Activated T-helper 1 cell treated with anti-CD3 and anti-CD28 coated beads, Interleukin-2, amount 50 U/mL, for 16 hours (primary cell): ENCODE results near the gene SBSN.

Experiments
- DNase-seq, 2 donors: peaks; one replicate each; pipeline ENCODE4 v3.0.0-alpha.2; 2020; ENCODE audit warnings: low read depth in 1 of 2, low spot score in 1 of 2

Gene SBSN

GRCh38 chr19:35508129-35508528, 20.0 kb downstream of the SBSN start:
- DNase-seq: no peak

GRCh38 chr19:35507561-35507960, 20.6 kb downstream of the SBSN start:
- DNase-seq: no peak

DNA sequence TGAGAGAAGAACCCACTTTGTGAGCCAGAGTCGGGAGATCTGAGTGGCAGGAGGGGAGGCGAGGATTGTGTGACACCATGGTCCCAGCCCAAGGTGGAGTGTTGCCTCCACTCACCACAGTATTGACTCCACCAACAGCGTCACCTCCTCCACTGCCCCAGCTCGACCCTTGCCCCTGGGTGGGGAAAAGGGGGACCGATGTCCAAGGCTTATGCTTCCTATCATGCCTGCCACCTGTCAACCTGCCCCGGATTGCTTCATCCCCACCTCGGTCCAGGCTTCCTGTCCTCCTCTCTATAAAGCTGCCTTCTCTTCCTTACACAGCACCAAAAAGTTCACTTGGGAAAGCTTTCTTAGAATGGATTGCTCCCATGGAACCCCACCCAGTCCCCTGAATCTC, 22.1 kb downstream of the SBSN start:
- DNase-seq: no peak

GRCh38 chr19:35502751-35503150, 25.4 kb downstream of the SBSN start:
- no peak for DNase-seq

DNA sequence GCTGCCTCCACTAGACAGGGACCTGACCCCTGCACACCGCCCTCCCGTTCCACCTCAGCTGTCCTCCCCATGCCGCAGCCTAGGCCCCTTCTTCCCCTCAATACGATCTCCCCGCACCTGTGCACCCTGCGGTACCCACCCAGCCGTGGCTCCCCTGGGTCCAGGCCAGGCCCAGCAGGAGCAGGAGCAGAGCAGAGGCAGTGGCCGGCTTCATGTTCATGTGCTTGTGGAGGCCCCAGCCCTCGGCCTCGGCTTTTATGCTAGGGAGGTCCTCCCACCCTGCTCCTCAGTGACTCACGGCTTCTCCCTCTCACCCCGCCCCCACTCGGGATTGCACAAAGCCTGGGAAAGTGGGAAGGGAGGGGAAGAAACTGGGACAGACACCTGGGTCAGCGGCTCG, 26.4 kb downstream of the SBSN start:
- DNase-seq: no peak

DNA sequence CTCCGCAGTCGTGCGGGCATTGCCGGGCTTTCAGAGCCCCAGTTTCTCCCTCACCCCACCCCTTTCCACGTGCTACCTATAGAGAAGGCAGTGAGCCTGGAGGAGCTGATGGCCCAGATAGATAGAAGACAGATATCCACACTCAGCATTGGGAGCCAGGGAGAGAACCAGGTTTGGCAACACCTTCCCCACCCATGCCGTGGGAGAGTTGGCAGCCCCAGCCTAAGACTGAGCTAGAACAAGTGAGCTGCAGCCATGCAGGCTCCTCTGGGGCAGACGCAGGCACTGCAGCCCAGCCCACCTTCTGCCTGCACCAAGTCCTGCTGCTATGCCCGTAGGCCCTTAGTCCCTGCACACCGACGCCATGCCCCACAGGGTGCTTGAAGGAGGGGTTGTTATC, 27.5 kb downstream of the SBSN start:
- no peak for DNase-seq

DNA sequence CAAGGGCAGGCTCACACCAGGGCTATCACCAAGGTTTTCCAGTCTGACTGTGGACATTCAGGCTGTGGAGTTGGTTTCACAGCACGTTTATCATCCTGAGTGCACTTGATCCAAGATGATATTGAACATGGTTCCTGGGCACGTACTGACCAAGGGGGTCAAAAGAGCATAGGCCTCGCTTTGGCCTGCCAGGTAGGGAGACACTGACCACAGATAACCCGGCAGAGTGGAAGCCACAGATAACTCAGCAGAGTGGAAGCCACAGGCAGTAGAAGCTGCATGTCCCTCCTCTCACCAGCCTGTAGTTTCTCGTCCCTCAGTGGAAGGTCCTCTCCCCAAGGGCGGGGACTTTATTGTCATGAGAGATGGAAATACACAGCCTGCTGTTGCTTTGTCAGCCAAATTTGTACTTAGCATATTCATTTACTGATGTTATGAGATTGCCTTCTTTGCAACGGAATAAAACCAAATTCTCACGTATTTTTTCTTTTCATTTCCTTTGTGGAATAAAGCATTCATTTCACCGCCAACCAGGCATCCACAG, 29.1 kb downstream of the SBSN start:
- no peak for DNase-seq

- no peak for DNase-seq
These were observed 29.9 kb downstream of the SBSN start for GRCh38 chr19:35498220-35498619.

GRCh38 chr19:35497406-35497805, 30.7 kb downstream of the SBSN start:
- no peak for DNase-seq

GRCh38 chr19:35495107-35496064, 32.7 kb downstream of the SBSN start:
- DNase-seq: peak; percentile 33 to 57

GRCh38 chr19:35493971-35494370, 34.1 kb downstream of the SBSN start:
- DNase-seq: no peak

DNA sequence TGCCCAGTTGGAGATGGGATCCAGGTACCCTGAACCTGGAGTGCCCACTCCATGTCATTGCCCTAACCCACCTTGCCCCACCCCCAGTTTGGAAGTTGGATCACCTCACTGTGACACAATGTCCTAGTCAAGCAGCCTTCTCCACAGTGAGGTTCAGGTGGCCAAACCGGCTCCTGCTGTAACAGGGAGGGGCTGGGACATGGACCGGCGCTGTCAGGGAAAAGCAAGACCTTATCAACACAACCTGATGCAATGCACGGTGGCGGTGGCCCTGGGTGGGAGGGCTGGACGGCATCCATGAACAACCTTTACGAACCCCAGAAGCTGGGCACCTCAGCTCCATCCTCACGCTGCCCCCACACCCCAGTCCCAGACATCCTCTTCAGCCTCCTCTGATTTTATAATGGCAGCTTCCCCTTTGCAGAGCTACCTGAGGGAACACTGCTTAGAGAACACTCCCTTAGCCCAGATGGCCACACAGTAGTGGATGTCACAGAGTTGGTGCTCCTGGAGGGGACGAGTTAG, 36.2 kb downstream of the SBSN start:
- no peak for DNase-seq

DNA sequence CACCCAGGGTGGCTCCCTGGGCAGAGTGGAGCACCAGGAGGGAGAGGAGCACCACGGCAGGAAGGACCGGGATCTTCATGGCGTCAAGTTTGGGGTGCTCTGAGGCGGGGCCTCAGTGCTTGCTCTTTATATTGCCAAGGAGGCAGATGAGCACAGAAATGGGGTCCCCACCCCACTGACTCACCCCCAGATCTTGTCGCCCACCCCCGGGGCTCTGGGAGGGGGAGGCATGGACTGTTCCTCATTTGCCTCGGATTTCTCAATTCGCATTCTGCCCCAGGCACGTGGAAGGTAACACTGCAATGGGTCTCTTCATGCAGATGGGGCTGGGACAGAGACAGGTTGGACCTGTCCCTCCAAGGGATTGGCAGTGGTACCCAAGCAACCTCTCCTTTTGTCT, 37.7 kb downstream of the SBSN start, which contains the start of gene KRTDAP:
TSS of gene KRTDAP (minus strand) at position 101 of the 400 bp plus-strand sequence. CDS start at position 79, 22 bp downstream.
- no peak for DNase-seq

DNA sequence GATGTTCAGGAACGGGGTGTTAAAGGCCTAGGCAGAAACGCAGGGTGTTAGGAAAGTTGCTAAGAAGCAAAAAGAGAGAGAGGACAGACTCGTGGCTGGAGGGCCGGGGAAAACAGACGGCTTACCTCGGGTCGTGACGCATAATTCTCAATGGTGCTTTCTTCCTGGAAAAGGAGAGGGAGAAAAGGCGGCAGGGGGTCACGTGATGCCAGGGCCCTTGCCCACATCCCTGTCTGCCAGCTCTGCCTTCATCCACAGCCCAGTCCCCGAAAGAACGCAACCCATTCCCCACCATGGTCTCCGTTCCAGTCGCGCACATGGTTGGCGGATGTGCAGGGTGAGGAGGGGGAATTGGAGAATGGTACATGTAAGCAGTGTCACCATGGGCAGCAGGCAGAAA, 39.4 kb downstream of the SBSN start:
- no peak for DNase-seq

DNA sequence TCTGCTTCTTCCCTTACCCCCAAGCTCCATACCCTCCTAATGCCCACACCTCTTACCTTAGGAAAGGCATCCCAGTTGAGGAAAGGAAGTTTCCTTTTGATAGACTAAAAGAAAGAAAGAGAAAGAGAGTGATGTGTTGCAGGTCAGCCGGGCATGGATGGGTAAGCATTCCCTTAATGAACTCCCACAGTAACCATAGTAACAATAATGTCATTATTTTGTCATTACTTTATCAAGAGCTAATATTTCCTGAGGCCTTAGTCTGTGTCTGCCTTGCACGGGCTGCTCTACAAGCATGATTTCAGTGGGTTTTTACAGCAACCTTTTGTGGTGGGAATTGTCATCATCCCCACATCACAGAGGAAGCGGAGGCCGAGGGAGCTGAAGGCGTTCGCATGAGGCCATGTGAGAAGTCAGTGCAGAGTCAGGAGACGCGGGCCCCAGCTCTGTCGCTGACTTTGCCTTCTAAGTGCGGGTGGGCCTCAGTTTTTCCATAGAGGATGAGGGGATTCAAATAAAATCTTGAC, 40.4 kb downstream of the SBSN start:
- DNase-seq: no peak

GRCh38 chr19:35486268-35486708, 41.8 kb downstream of the SBSN start:
- DNase-seq: no peak

DNA sequence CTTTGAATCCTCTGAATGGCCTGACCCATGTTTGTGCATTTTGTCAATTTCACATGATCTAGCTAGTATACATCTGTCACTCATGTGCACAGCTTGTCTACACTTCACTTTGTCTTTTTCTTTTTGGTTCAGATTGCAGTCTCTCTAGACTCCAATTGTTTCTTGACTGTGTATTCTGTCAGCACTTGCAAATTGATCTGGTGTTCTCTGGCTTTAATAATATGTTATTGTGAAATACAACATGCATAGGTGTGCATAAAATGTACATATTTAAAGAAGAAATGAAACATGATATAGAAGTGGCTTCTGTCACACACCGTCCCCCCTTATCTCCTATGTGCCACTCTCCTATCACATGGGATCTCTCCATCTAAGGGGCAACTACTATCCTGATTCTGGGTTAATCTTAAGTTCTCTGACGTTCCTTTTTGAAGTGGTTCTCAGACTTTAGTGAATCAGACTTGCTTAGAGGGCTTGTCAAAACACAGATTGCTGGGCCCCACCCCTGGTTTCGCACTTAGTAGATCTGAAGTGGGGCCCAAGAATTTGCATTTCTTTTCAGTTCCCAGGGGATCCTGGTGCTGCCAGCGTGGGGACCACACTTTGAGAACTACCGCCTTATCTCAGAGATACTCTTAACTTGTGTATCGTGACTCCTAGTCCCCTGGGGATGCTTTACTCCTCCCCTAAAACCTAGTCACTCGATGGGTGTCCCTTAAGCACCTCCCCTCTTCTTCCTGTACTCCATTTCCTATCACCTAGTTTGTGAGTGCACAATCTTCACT, 43.7 kb downstream of the SBSN start:
- DNase-seq: no peak

DNA sequence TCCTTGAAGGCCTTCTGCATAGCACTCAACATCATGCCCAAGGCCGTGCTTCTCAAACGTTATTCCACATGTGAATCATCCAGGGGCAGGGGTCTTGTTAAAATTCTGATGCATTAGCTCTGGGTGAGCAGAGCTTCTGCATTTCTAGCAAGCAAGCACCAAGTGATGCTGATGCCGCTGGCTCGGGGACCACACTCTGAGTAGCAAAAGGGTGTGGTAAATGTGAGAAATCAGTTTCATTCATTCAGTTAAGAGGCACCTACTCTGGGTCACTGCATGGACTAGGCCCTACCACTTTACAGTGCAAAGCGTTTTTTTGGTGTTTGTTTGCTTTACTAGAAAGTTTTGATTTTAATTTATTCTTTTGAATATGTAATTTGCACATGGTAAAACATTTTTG, 45.0 kb downstream of the SBSN start:
- no peak for DNase-seq

DNA sequence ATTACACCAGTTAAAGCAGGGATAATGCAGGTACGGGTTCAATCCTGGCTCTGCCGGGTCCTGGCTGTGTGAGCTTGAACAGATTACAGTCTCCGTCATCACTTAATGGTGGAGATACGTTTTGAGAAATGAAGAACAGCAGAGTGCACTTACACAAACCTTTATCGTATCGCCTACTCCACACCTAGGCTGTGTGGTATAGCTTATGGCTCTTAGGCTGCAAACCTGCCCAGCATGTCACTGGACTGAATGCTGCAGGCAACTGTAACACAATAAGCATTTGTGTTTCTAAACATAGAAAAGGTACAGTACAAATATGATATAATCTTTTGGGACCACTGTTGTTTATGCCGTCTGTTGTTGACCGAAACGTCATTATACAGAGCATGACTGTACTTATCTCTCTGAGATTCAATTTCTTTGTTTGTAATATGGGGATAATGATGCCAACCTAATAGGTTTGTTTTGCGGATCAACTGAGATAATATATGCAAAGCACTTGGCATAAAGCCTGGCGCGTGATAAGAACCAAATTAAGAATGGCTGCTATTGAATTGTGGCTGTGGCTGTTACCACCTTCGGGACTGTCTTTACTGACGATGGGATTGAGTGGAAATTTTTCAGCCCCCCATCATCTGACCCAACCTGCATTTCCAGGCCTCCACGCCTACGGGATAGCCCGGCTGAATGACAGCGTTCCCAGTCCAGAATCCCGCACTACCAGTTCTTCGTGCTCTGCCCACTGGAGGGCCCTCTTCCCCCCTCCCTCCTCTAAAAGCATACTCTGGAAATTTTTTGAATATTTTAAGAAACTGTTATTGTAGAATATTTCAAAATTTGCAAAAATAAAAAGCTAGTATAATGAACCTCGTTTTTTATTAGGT, 49.1 kb downstream of the SBSN start:
- DNase-seq: no peak

DNA sequence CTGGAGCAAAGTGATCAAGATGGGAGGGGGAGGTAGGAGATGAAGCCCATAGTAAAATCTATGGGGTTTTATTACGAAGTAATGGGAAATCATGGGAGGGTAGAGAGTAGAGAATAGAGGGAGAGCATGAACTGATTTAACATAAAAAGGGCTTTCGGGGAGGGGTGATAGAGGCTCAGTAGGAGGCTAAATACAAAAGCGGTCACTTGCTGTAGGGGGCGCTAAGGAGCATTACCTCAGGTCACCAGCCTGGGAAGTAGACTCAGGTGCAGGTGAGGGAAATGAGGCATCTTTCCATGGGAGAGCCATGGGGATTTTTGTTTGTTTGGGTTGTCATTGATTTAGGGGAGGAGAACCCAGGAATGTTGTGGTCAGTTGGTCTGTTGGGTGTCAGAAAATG, 52.0 kb downstream of the SBSN start:
- no peak for DNase-seq
